B cell (primary cell): ENCODE data around the gene ZNF575.

Experiments
- EZH2 ChIP-seq: IDR thresholded peaks from 2 replicates; pipeline ENCODE4 v1.6.1; 2012; ENCODE audit warnings: borderline replicate concordance, low read depth, mild to moderate bottlenecking, moderate library complexity, low read length; ENCODE audit not compliant: insufficient read depth, poor library complexity, severe bottlenecking
- TF ChIP-seq, protein P1 (sequence below): fragments of 200-600 bp; IDR thresholded peaks from one replicate; pipeline ENCODE4 v1.8.0; 2022; ENCODE audit warnings: antibody characterized with exemption, mild to moderate bottlenecking

- TF ChIP-seq, protein P1, sequence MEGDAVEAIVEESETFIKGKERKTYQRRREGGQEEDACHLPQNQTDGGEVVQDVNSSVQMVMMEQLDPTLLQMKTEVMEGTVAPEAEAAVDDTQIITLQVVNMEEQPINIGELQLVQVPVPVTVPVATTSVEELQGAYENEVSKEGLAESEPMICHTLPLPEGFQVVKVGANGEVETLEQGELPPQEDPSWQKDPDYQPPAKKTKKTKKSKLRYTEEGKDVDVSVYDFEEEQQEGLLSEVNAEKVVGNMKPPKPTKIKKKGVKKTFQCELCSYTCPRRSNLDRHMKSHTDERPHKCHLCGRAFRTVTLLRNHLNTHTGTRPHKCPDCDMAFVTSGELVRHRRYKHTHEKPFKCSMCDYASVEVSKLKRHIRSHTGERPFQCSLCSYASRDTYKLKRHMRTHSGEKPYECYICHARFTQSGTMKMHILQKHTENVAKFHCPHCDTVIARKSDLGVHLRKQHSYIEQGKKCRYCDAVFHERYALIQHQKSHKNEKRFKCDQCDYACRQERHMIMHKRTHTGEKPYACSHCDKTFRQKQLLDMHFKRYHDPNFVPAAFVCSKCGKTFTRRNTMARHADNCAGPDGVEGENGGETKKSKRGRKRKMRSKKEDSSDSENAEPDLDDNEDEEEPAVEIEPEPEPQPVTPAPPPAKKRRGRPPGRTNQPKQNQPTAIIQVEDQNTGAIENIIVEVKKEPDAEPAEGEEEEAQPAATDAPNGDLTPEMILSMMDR = no peak
- TF ChIP-seq EZH2 = no peak
Observed at GRCh38 chr19:43486412-43486811, 46.6 kb upstream of the ZNF575 start.
